ENCODE data around the gene COL4A2.

COL4A2 gene

DNA sequence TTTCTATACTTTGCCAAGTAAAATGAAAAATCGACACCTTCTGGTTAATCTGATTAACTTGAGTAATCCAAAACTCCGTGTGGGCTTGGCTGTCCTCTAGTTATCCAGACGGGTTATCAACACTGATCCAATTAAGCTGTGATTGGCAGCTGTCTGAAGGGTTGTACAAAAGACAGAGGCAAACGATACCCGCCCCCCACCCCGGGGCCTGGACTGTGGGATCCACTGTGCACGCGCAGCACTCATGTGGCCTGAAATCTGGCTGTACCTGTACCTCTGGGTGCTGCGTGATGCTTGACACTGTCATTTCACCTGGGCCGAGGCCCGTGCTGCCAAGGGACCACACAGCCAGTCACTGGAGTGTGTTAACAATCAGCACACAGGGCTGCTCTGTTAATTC, 53.5 kb downstream of the COL4A2 start:
- DNase-seq: no peak

DNA sequence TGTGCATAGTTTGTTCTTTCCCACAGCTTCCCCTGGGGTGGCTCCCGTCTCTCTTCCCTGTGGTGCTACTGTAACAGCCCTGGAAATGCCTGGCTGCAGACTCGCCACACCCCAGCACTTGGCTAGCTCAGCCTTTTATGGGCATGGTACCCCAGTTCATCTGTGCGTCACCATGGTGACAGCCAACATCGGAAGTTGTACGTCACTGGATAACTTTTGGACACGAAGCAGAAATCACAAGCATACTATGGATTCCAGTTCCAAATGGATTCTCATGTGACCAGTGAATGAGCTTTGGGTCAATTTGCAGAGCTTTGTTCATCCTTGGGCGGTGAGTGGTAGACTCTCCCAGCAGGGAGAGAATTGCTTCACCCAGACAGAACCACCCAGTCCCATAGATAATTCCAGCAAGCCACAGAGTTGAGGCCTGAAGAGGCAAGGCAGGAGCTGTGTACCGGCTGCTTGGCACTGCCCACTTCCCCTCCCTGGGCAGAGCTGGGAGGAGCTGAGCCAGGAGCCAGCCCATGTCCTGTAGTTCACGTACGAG, 54.4 kb downstream of the COL4A2 start:
- no peak for DNase-seq

DNA sequence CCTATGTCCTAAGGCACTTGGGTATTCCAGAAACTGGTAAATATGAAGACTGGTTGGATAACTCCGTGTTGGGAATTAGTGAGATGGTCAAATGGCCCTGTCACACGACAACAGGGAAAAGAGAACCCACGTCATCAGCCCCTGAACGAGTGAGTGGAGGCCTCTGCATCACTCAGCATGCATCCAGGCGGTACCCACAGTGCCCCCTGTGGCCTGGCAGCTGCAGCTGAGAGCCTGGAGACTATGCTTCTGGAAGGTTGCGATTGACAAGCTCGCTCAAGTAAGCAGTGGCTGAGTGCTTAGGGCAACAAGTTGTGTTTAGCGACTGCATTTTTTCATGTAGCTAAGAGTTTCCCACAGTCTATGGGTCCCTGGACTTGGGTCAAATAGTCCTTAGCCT, 55.9 kb downstream of the COL4A2 start:
- DNase-seq: no peak

DNA sequence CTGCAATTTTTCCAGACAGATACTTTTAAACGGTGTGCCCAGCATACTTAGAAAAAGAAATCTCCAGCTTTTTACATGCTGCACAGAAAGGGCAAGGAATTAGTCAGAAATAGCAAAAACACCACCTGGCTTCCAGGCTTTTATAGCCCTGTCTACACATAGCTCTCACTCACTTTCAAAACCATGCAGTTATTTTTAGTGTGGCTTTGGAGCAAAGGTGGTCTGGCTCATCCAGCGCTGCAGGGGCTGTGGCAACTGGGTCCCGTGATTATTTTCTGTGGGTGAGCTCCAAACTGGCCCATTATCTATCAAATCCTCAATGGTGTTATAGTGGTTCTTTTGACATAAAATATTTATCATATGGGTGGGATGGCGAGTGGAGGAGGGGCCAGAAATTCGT, 57.0 kb downstream of the COL4A2 start:
- no peak for DNase-seq

DNA sequence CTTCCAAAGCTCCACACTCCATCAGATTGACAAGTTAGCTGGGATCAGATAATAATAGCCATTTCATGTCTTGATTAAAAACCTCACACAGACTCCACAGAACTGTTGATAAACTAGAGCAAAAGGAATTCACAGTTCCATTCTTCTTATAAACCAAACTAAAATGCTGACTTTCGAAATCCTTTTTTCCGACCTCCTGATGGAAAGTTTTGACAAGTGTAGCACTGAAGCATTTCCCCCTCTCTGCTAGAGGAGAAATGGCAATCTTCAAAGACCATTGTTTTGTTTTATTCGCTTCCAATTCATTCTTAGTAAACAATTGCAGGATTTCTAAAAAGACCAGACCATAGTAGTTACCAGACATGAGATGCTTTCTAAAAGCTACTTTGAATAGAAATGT, 58.8 kb downstream of the COL4A2 start:
- no peak for DNase-seq

DNA sequence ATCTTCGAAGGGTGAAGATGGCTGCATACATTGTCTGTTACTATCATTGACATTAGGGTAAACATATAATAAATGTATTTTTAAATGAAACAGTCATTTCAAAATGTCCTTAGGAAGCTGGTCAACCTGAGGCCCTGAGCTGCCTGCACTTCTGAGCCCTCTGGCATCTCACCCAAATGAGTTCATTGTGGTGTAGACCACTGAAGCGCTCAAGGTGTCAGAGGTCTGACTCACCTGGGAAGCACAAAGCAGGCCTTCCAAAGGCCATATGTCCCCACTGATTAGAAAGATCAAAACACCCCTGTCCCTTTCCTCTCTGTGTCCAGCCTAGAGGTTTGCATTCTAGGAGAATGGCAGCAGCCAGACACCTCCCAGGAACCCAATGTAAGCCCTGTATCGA, 59.6 kb downstream of the COL4A2 start:
- DNase-seq: no peak

DNA sequence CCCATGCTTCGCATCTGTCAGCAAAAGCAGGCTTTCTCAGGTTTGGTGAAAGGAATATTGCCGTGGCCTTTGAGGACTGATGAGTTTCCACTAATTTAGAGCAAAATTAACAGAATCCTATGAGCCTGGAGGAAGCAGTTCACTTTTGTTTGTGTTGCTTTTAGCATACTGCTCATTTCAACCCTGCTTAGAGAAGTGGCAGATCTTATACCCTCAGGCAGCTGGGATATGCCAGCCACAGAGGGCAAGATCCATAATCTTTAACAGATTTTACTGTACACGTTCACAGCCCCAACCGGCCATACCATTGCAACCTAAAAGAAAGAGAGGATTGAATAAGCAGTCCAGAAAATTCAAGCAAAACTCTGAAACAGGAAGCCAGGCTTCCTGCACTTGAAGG, 60.5 kb downstream of the COL4A2 start:
- DNase-seq: no peak

DNA sequence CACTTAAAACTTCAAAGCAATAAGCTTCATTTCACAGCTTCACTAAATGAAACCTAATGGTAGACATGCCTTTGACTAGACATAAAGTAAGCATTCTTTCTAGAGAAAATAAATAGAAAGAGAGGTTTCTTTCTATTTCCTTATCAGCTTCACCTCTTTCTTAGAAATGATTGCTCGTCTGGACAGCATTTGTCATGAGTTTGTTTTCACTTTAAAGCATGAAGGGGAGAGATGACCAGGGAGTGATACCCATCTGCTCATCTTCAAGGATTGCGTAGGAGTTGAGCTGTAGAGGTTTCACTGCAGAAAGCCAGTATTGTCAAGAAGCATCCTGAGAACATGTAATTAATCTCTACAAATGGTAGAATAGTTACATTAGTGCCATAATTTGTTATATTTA, 61.3 kb downstream of the COL4A2 start:
- no peak for DNase-seq

DNA sequence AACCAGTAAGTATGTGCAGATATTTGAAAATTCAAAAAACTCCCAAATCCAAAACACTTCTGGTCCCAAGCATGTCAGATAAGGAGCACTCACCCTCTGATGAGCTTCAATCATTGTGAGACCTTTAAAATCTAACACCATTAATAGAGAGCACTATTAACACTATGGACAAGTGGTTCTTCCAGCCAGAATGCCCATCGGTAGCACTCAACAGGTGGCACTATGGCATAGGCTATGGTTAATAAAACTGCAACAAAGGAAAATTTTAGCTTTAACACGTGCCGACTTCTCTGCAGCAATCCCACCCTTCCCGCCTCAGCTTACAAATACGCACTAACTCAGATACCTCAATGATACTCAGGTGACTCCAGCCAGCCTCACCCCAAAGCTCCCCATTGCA, 62.3 kb downstream of the COL4A2 start:
- DNase-seq: no peak

DNA sequence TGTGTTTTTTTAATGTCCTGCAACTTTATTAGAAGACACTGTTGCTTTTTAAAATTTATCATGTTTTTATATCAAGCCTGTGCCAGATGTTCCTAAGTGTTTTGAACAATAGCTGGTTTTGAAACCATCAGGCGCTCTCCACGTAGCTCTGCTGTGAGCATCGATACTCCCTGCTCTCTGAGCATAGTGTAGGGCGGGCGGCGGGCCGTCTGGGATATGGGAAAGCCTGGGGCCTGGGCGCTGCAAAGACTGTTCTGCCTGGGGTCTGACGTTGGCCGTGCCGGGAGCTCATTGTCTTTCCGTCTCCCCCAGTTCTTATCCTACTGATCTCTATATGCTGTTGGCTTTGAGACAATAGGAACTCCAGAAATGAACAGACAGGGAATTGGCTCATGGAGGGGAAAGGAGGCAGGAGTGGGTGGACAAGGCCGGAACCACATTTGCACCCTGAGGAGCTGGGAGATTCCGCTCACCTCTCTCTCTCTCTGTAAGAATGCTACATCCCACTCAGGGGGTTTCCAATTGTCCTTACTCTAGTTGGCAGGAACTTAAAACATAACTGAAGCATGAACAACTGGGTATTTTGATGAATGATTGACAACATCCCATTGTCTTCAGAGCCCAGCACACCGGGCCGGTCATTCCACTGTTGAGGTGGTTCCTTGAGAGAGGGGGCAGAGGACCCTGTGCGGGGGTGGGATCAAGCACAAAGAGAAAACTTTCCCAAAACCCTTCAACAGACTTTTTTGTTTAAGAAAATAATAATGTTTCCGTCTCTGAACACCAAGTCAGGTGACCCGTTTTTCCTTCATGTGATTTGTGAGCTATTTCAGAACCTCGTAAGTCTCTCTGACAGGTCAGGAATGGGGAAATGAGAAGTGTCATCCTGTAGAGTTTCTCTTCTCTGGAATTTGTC, 64.7 kb downstream of the COL4A2 start:
- DNase-seq: no peak

DNA sequence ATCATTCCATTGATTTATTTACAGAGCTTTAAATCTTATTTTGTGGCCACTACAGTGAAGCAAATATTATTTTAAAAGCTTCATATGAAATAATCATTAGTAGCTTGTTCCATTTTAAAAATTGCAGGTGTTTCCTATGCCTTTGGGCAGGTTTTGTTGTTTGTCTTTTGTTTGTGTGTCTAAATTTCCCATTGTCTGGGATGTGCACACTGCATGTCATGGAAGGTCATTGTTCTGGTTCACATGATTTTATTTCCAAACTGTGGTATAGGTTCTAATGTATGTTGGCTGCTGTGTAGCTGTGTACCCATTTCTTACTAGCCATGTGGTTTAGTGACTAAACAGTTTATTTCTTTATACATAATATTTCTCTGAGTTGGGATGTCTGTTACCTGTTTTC, 65.6 kb downstream of the COL4A2 start:
- DNase-seq: no peak

DNA sequence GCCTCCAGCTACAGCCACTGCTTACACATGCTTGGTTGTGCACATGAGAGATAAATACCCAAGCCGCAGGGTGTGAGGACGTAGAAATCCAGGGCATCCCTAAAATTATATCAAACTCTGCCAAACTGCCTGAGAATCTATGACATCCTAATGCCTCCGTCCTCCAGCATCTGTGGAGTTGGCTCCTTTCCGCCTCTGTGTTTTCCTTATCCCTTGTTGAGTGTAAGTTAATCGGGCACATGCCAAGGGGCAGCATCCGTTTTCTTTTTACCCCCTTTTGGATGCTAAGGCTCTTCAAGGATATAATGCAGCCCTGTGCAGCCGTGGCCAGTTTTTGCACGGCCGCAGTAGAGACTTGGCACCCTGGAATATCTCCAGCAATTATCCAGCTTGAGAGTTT, 66.5 kb downstream of the COL4A2 start:
- no peak for DNase-seq

DNA sequence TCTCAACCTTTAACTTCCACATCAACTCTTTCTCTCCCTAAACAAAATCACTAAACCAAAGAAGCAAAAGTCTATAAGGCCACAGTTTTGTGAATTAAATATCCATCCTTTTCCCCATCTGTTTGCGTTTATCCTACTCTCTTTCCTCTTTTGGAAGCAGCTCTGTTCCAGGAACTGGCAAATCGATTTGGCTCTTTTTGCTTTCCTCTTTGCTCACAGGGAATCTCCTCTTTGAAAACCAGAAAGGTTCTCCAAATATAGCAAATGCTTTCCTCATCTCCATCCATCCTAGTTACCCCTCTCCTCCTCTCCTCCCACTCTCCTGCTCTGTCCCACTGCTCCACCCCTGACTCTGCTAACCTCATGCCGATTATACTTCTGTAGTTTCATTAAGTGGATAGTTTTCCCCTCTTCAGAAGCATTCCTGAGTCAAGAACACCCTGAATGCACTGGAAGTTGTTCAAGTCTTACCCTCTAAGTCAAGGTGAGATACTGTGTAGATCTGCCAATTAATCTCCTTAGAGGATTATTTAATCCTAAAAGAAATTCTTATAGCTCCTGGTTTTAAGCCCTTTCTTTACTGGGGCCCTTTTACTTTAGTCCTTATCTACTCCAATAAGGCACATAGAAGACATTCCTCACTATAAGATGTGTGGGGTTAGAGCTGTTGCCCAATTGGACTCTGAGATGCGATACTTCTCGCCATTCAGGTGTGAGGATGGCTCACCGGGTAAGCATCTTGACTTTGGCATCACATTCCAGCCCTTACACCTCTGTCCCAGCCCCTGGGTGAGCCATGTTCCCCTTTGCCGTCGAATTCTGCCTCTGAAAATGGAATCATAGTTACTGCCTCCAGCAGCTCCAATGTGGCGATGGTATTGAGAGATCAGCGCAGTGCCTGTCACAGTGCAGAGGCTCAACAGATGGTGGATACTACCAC, 67.6 kb downstream of the COL4A2 start:
- no peak for DNase-seq

DNA sequence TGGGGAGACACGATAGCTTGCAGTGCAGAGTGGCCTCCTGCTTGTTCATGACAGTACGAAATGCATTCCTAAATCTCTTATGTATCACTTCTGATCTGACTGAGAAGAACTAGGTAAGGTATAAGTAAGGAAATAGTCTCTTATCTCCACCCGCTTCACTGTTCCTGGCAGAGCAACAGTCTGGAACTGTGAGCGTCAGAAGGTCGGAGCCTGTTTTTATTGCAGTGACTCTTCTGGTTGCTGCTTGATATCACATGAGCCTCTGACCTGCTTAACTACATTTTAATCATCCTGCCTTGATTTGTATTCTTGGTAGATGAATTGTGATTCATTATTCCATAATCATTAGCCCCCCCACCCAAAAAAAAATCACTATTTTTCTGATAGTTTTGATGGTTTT, 69.0 kb downstream of the COL4A2 start:
- no peak for DNase-seq

DNA sequence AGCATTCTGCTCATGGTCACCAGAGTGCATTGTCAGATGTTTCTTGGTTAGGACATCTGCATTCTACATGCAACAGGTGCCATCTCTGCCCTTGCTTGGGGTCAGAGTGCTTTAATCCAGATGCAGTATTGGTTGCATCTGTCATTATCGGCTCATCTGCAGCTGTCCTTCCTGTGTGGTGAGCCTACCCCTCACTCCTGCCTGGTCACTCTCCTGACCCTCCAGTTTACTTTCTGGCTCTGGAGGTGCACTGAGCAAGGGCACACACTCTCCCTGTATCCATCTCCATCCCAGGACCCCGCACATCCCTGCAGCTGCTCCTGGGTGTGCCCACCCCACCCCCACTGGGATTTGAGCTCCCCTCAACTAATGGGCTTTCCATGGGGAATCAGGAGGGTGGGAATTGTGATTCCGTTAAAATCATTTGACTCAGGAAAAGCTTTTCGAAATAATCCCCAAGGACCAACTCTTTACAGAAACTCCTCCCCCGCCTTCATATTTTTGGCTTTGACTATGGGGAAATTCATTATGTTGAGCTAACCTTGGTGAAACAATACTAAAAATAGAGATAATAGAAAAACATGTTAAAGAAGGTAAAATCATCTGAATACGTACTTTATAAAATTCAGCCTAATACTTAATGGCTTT, 70.2 kb downstream of the COL4A2 start:
- DNase-seq: no peak

DNA sequence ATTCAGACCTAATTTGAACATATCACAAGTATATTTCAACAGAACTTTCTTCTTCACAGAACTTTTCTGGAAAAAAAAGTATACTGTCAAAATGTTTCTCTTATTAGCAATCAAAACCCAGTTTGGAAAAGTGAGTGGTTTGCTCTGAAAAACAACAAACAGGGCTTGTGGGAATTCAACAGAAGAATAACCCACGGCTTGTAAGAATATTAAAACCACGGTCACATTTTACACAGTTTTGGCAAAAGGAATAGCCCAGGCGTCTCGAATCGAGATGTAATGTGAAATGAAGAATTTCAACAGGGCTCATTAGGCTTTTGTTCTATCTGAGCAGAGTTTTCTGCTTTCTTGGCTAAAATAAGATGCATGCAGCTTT, 70.7 kb downstream of the COL4A2 start:
- no peak for DNase-seq

DNA sequence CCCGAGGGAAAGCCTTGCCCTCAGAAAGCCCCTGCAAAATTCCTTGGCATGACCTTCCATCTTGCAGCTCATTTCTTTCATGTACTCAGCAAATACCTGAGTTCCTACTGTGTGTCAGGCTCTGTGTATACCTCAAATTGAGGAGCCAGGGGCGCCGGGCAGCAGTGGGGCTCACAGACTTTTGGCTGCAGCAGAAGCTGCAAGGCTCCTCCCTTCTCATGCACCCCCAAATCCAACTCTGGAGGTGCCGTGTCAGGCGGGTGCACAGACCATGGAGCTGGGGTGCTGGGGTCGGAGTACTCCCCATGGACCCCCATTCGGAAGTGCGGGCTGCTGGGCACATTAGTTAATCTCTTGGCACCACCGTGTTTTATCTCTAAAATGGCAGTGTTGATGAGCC, 72.3 kb downstream of the COL4A2 start:
- DNase-seq: no peak

DNA sequence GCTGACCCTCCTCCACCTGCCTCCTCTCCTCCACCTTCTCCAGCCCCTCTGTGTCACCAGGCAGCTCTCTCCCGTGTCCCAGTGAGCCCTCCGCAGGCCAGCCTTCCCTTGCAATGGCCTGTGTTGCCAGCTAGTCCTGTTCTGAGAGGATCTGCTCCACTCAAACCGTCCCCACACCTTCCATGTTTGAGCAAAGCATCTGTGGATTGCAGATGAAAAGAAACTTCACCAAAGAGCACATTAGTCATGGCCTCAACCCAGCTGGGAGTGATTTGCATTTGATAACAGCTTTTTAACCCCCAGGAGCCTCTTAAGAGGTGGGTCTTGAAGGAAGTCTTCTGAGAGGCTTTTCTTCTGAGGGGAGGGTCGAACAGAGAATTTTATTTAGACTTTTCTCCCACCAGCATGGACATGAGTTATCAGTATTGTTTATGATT, 72.8 kb downstream of the COL4A2 start:
- DNase-seq: no peak

DNA sequence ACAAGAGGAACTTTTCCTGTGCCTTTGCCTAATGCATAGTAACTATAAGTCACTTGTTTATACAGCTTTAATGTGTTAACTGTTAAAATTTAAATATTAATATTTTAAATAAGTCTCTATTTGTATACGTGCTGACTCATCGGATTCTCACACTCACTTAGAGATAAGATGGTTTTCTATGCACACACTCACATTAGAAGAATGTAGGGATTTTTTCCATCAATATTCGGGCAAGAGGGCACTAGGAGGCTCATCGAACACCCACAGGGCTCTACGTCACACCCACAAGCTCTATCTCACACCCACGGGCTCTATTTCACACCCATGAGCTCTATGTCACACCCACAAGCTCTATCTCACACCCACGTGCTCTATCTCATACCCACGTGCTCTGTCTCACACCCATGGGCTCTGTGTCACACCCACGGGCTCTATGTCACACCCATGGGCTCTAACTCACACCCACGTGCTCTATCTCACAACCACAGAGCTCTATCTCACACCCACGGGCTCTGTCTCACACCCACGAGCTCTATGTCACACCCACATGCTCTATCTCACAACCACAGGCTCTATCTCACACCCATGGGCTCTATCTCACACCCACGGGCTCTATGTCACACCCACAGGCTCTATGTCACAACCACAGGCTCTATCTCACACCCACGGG, 73.4 kb downstream of the COL4A2 start:
- DNase-seq: no peak

DNA sequence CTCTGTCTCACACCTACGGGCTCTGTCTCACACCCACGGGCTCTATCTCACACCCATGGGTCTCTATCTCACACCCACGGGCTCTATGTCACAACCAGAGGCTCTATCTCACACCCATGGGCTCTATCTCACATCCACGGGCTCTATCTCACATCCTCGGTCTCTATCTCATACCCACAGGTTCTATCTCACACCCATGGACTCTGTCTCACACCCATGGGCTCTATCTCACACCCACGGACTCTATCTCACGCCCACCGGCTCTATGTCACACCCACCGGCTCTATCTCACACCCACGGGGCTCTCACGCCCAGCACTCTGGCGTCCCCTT, 73.9 kb downstream of the COL4A2 start:
- DNase-seq: no peak

DNA sequence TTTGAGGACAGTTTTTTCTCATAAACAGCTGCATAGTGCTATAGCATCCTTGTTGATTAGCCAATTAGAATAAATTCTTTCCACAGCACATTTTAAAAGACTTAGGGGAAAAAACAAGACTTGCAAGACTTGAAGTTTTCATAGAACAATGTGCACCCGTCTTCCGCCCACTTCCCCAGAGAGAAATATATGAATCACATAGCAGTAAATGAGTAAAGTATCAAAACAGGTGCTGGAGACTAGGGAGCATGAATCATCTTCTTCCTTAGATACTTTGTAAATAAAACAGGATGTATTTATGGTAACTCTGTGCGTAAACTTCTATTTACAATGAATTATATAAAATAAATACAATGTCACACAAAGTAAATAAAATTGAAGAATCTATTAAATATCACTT, 75.1 kb downstream of the COL4A2 start:
- DNase-seq: no peak

DNA sequence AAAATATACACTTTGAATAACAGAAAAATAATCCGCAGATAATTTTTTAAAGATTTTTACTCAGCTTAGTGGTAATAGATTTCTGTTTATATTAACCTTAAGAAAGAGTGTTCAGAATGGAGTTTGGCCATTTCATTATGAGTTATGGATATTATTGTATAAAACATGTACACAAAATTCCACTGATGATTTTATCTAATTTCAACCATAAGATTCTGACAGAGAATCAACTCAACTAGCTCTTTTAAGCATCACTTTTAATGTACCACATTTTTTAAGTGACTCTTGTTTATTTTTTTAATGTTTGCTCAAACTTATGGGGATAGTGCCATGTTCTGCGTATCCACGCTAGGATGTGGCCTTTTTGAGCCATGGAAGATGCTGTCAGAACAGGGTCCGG, 75.7 kb downstream of the COL4A2 start:
- DNase-seq: no peak
